ENCODE results near the gene BMAL1. TPM values are rescaled to one million over a fixed set of nuclear protein-coding genes. Genes with fewer than 3 reads are reported as not detected.

Gene BMAL1
- total RNA-seq, 1 experiment from 2014 or later = 3.3 TPM

DNA sequence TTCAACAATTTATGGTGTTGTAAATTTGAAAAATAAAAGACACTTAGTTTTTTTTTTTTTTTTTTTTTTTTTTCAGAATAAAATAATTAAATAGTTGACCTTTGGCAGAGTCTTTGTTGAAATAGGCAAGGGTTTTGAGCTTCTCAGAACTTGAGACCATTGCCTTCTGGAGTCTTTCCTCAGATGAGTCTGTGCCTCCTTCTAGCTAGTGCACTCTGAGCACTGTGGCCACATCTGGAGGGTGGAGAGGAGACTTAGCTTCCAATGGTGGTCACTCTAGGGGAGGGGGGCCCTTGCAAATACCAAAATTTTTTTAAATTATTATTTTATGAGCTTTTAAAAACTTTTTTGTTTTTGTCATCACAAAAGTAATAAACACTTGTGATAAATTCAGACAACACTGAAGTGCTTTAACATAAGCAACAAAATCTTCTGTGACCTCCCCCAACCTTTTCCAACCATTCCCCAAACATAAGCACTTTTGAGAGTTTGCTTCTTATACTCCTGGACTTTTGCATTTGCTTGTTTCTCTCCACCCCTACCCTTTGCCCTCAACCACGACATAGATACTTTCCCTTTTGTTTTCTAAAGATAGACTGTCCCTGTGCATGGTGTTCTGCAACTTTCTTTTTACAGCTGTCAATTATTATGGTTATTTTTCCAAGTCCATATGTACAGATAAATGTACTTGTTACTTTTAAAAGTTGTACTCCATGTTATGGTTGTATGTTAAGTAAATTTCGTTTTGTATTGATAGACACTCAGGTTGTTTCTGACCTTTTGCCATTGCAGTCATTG, 41.1 kb downstream of the BMAL1 start:
- no peak overlapping the region for H2BK20ac ChIP-seq (ENCODE audit: low read depth, low read length, poor library complexity, severe bottlenecking)
- H3K18ac ChIP-seq (ENCODE audit: insufficient read length, low read depth, low read length) = no peak overlapping the region
- no peak overlapping the region for H2AK5ac ChIP-seq (ENCODE audit: insufficient read length, low read length)
- no peak overlapping the region for H2BK12ac ChIP-seq (ENCODE audit: insufficient read length, low read depth, low read length)
- H3K4me1 Mint-ChIP-seq = peaks cover 18 to 26% of the 10 kb centered on the region in 2 experiments
- H3K27ac Mint-ChIP-seq = no peak overlapping the region
- H4K8ac ChIP-seq (replicated peaks; ENCODE audit: insufficient read length, low read depth, low read length) = no peak overlapping the region
- WGBS (ENCODE audit: extremely low coverage, insufficient read length, low lambda C conversion rate) = no CpG with 5 or more reads among the region's 2 CpGs
- H3K4me3 Mint-ChIP-seq = no peak overlapping the region
- H4K5ac ChIP-seq (ENCODE audit: insufficient read length, low read depth, low read length) = no peak overlapping the region
- no peaks in the 10 kb centered on the region for H3K79me1 ChIP-seq (ENCODE audit: insufficient read depth, low read depth, low read length, poor library complexity, severe bottlenecking)
- H3K79me2 ChIP-seq (ENCODE audit: insufficient read depth, low read length) = no peaks in the 10 kb centered on the region
- H2BK120ac ChIP-seq (ENCODE audit: low read depth, low read length, poor library complexity, severe bottlenecking) = no peak overlapping the region
- no peak overlapping the region for H3K9ac ChIP-seq (ENCODE audit: extremely low read depth, insufficient read length, low read length)
- no peak overlapping the region for H2BK15ac ChIP-seq (ENCODE audit: low read depth, low read length)
- no peaks in the 10 kb centered on the region for H4K20me1 ChIP-seq (ENCODE audit: control insufficient read depth, insufficient read depth, insufficient read length)
- H3K23me2 ChIP-seq (ENCODE audit: insufficient read length, low read depth, low read length, poor library complexity, severe bottlenecking) = no peaks in the 10 kb centered on the region
- H3K27me3 ChIP-seq (ENCODE audit: insufficient read depth, low read length) = no peaks in the 10 kb centered on the region
- H3K56ac ChIP-seq (ENCODE audit: insufficient read length, low read depth, low read length) = no peak overlapping the region
- no peaks in the 10 kb centered on the region for H3K9me3 Mint-ChIP-seq
- TF ChIP-seq, protein P1, sequence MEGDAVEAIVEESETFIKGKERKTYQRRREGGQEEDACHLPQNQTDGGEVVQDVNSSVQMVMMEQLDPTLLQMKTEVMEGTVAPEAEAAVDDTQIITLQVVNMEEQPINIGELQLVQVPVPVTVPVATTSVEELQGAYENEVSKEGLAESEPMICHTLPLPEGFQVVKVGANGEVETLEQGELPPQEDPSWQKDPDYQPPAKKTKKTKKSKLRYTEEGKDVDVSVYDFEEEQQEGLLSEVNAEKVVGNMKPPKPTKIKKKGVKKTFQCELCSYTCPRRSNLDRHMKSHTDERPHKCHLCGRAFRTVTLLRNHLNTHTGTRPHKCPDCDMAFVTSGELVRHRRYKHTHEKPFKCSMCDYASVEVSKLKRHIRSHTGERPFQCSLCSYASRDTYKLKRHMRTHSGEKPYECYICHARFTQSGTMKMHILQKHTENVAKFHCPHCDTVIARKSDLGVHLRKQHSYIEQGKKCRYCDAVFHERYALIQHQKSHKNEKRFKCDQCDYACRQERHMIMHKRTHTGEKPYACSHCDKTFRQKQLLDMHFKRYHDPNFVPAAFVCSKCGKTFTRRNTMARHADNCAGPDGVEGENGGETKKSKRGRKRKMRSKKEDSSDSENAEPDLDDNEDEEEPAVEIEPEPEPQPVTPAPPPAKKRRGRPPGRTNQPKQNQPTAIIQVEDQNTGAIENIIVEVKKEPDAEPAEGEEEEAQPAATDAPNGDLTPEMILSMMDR (conservative IDR thresholded peaks at IDR 0.05) = no peak
- no peak overlapping the region for H3T11ph ChIP-seq (ENCODE audit: low read length)
- no peak overlapping the region for H3K4ac ChIP-seq (ENCODE audit: low read depth, low read length)
- no peak for DNase-seq
- H2BK5ac ChIP-seq (ENCODE audit: insufficient read length, low read length) = no peak overlapping the region
- H3K4me1 ChIP-seq (ENCODE audit: insufficient read depth, low read length) = peaks cover 4% of the 10 kb centered on the region; the same call in 1 of the 2 replicates
- no peak overlapping the region for H3K14ac ChIP-seq (ENCODE audit: insufficient read depth, low read length)
- H3K9me3 ChIP-seq (ENCODE audit: control insufficient read depth, low read depth, low read length) = no peaks in the 10 kb centered on the region
- H3K23ac ChIP-seq (ENCODE audit: insufficient read length, low read depth, low read length) = no peak overlapping the region
- no peak overlapping the region for H4K91ac ChIP-seq (ENCODE audit: insufficient read length, low read depth, low read length)
- H3K4me2 ChIP-seq (ENCODE audit: insufficient read depth, insufficient read length, low read length) = no peak overlapping the region
- H2AFZ ChIP-seq (ENCODE audit: low read length) = no peak overlapping the region
- H3K36me3 Mint-ChIP-seq (ENCODE audit: insufficient read depth in 1 of 3, low read depth in 3 of 3) = no peaks in the 10 kb centered on the region
- H3K27me3 Mint-ChIP-seq (ENCODE audit: low read depth) = no peaks in the 10 kb centered on the region
- H3K27ac ChIP-seq (ENCODE audit: insufficient read length, low read depth, low read length) = no peak overlapping the region
